ENCODE results near the gene PPT1. TPM values are rescaled to one million over a fixed set of nuclear protein-coding genes. Genes with fewer than 3 reads are reported as not detected.

The PPT1 gene
- total and polyA plus RNA-seq, 2 experiments from 2014 or later, result 67.4 to 202 TPM

DNA sequence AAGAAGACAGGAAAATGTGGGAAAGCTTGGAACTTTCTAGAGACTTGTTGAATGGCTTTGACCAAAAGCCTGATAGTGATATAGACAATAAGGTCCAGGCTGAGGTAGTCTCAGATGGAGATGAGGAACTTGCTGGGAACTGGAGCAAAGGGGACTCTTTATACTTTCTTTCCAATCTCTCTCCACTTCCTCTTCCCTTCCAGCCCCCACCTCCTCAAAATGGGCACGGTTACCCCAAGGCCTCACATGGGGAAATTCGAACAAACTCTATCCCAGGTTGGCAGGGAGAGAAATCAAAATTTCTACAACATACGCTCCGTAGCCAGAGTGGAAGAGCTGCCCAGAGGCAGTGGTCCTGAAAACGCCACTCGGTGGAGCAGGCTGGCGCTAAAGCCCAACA is 15.2 kb downstream of the PPT1 start:
- Histone ChIP-seq H3K79me2 (replicated peaks; ENCODE audit: insufficient read depth) (no peaks in the 10 kb centered on the region), H3K4me1 (ENCODE audit: insufficient read depth) (no peaks in the 10 kb centered on the region), H3K27me3 (ENCODE audit: insufficient read depth) (no peaks in the 10 kb centered on the region), H3K9me2 (ENCODE audit: insufficient read depth) (no peaks in the 10 kb centered on the region), H4K20me1 (replicated peaks; ENCODE audit: insufficient read depth) (peaks cover 6% of the 10 kb centered on the region; the same call in 1 of the 2 replicates), H3K36me3 (ENCODE audit: insufficient read depth) (peaks cover 39% of the 10 kb centered on the region), H3K27ac (ENCODE audit: low read depth) (no peak overlapping the region), H2AFZ (no peak overlapping the region), H3K4me3 (no peak overlapping the region), H3F3A (replicated peaks; ENCODE audit: low read depth) (peaks cover 4% of the 10 kb centered on the region; the same call in 1 of the 2 replicates), H3K4me2 (no peak overlapping the region)
- Mint-ChIP-seq H3K27ac (no peak overlapping the region; the same call in 1 of the 2 replicates), H3K4me1 (no peaks in the 10 kb centered on the region), H3K36me3 (ENCODE audit: low read depth) (peaks cover 77% of the 10 kb centered on the region), H3K4me3 (no peak overlapping the region), H3K27me3 (ENCODE audit: insufficient read depth, low read depth, poor library complexity) (peaks cover 4% of the 10 kb centered on the region), H3K9me3 (no peaks in the 10 kb centered on the region)
- ATAC-seq (no peak), DNase-seq (ENCODE audit: low spot score) (no peak)
- TF ChIP-seq EZH2phosphoT487 (IDR thresholded peaks at IDR 0.05; ENCODE audit: unreplicated experiment), result no peak
- TF ChIP-seq, protein P1, sequence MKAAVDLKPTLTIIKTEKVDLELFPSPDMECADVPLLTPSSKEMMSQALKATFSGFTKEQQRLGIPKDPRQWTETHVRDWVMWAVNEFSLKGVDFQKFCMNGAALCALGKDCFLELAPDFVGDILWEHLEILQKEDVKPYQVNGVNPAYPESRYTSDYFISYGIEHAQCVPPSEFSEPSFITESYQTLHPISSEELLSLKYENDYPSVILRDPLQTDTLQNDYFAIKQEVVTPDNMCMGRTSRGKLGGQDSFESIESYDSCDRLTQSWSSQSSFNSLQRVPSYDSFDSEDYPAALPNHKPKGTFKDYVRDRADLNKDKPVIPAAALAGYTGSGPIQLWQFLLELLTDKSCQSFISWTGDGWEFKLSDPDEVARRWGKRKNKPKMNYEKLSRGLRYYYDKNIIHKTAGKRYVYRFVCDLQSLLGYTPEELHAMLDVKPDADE (IDR thresholded peaks at IDR 0.05), result no peak
- TF ChIP-seq, protein P2, sequence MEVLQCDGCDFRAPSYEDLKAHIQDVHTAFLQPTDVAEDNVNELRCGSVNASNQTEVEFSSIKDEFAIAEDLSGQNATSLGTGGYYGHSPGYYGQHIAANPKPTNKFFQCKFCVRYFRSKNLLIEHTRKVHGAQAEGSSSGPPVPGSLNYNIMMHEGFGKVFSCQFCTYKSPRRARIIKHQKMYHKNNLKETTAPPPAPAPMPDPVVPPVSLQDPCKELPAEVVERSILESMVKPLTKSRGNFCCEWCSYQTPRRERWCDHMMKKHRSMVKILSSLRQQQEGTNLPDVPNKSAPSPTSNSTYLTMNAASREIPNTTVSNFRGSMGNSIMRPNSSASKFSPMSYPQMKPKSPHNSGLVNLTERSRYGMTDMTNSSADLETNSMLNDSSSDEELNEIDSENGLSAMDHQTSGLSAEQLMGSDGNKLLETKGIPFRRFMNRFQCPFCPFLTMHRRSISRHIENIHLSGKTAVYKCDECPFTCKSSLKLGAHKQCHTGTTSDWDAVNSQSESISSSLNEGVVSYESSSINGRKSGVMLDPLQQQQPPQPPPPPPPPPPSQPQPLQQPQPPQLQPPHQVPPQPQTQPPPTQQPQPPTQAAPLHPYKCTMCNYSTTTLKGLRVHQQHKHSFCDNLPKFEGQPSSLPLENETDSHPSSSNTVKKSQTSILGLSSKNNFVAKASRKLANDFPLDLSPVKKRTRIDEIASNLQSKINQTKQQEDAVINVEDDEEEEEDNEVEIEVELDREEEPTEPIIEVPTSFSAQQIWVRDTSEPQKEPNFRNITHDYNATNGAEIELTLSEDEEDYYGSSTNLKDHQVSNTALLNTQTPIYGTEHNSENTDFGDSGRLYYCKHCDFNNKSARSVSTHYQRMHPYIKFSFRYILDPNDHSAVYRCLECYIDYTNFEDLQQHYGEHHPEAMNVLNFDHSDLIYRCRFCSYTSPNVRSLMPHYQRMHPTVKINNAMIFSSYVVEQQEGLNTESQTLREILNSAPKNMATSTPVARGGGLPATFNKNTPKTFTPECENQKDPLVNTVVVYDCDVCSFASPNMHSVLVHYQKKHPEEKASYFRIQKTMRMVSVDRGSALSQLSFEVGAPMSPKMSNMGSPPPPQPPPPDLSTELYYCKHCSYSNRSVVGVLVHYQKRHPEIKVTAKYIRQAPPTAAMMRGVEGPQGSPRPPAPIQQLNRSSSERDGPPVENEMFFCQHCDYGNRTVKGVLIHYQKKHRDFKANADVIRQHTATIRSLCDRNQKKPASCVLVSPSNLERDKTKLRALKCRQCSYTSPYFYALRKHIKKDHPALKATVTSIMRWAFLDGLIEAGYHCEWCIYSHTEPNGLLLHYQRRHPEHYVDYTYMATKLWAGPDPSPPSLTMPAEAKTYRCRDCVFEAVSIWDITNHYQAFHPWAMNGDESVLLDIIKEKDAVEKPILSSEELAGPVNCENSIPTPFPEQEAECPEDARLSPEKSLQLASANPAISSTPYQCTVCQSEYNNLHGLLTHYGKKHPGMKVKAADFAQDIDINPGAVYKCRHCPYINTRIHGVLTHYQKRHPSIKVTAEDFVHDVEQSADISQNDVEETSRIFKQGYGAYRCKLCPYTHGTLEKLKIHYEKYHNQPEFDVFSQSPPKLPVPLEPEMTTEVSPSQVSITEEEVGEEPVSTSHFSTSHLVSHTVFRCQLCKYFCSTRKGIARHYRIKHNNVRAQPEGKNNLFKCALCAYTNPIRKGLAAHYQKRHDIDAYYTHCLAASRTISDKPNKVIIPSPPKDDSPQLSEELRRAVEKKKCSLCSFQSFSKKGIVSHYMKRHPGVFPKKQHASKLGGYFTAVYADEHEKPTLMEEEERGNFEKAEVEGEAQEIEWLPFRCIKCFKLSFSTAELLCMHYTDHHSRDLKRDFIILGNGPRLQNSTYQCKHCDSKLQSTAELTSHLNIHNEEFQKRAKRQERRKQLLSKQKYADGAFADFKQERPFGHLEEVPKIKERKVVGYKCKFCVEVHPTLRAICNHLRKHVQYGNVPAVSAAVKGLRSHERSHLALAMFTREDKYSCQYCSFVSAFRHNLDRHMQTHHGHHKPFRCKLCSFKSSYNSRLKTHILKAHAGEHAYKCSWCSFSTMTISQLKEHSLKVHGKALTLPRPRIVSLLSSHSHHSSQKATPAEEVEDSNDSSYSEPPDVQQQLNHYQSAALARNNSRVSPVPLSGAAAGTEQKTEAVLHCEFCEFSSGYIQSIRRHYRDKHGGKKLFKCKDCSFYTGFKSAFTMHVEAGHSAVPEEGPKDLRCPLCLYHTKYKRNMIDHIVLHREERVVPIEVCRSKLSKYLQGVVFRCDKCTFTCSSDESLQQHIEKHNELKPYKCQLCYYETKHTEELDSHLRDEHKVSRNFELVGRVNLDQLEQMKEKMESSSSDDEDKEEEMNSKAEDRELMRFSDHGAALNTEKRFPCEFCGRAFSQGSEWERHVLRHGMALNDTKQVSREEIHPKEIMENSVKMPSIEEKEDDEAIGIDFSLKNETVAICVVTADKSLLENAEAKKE (CRISPR knock-in tag; IDR thresholded peaks at IDR 0.05), result no peak
- TF ChIP-seq STAT1 (IDR thresholded peaks at IDR 0.05; ENCODE audit: unreplicated experiment), result no peak
- TF ChIP-seq, protein P3, sequence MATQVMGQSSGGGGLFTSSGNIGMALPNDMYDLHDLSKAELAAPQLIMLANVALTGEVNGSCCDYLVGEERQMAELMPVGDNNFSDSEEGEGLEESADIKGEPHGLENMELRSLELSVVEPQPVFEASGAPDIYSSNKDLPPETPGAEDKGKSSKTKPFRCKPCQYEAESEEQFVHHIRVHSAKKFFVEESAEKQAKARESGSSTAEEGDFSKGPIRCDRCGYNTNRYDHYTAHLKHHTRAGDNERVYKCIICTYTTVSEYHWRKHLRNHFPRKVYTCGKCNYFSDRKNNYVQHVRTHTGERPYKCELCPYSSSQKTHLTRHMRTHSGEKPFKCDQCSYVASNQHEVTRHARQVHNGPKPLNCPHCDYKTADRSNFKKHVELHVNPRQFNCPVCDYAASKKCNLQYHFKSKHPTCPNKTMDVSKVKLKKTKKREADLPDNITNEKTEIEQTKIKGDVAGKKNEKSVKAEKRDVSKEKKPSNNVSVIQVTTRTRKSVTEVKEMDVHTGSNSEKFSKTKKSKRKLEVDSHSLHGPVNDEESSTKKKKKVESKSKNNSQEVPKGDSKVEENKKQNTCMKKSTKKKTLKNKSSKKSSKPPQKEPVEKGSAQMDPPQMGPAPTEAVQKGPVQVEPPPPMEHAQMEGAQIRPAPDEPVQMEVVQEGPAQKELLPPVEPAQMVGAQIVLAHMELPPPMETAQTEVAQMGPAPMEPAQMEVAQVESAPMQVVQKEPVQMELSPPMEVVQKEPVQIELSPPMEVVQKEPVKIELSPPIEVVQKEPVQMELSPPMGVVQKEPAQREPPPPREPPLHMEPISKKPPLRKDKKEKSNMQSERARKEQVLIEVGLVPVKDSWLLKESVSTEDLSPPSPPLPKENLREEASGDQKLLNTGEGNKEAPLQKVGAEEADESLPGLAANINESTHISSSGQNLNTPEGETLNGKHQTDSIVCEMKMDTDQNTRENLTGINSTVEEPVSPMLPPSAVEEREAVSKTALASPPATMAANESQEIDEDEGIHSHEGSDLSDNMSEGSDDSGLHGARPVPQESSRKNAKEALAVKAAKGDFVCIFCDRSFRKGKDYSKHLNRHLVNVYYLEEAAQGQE (IDR thresholded peaks at IDR 0.05; ENCODE audit: unreplicated experiment), result no peak
- no peak for TF ChIP-seq JUNB (IDR thresholded peaks at IDR 0.05; ENCODE audit: unreplicated experiment)
- TF ChIP-seq EZH2 (IDR thresholded peaks at IDR 0.05; ENCODE audit: low read depth, unreplicated experiment), result no peak
- no peak for TF ChIP-seq NANOG (IDR thresholded peaks at IDR 0.05; ENCODE audit: borderline replicate concordance)
- TF ChIP-seq ZNF114 (CRISPR knock-in tag; IDR thresholded peaks at IDR 0.05), result no peak
- TF ChIP-seq, protein P4, sequence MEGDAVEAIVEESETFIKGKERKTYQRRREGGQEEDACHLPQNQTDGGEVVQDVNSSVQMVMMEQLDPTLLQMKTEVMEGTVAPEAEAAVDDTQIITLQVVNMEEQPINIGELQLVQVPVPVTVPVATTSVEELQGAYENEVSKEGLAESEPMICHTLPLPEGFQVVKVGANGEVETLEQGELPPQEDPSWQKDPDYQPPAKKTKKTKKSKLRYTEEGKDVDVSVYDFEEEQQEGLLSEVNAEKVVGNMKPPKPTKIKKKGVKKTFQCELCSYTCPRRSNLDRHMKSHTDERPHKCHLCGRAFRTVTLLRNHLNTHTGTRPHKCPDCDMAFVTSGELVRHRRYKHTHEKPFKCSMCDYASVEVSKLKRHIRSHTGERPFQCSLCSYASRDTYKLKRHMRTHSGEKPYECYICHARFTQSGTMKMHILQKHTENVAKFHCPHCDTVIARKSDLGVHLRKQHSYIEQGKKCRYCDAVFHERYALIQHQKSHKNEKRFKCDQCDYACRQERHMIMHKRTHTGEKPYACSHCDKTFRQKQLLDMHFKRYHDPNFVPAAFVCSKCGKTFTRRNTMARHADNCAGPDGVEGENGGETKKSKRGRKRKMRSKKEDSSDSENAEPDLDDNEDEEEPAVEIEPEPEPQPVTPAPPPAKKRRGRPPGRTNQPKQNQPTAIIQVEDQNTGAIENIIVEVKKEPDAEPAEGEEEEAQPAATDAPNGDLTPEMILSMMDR (conservative IDR thresholded peaks at IDR 0.05; ENCODE audit: low read depth in 2 of 2), result no peak
- no peak for TF ChIP-seq POLR2AphosphoS5 (IDR thresholded peaks at IDR 0.05; ENCODE audit: low read depth)
- no peak for TF ChIP-seq CREB1 (CRISPR knock-in tag; IDR thresholded peaks at IDR 0.05; ENCODE audit: low read depth)
- no peak for TF ChIP-seq ZNF331 (CRISPR knock-in tag; IDR thresholded peaks at IDR 0.05; ENCODE audit: low read depth)
